Dendritic cell treated with granulocyte-macrophage colony-stimulating factor and Interleukin-4, amounts not matched to agents 40 ng/mL and 50 ng/mL, for 4 days (primary cell): ENCODE results near the gene HSPE1.
A peak's percentile ranks its signal among the peaks of the same experiment; 100 is the strongest.
"Not testable (repeated sequence)": the region's sequence is repeated elsewhere in the genome, so short reads cannot be mapped to it uniquely, and the experiment has no call there.

ENCODE experiments used
- H3K27ac Mint-ChIP-seq: one replicate; pipeline ENCODE4 v1.8.0; 2022; ENCODE audit warnings: mild to moderate bottlenecking, mixed read lengths
- H3K27me3 Mint-ChIP-seq: one replicate; pipeline ENCODE4 v1.8.0; 2022; ENCODE audit warnings: mild to moderate bottlenecking, mixed read lengths
- H3K36me3 Mint-ChIP-seq: one replicate; pipeline ENCODE4 v1.8.0; 2022; ENCODE audit warnings: low read depth, mixed read lengths
- H3K4me1 Mint-ChIP-seq: one replicate; pipeline ENCODE4 v1.8.0; 2022; ENCODE audit warnings: low read depth, mixed read lengths
- H3K4me3 Mint-ChIP-seq: one replicate; pipeline ENCODE4 v1.8.0; 2022; ENCODE audit warnings: mild to moderate bottlenecking, moderate library complexity, mixed read lengths
- H3K9me3 Mint-ChIP-seq: one replicate; pipeline ENCODE4 v1.8.0; 2022; ENCODE audit warnings: mixed read lengths
- intact Hi-C: fragments of 100-400 bp; cut with micrococcal nuclease; formaldehyde crosslinking; loops from one replicate; pipeline ENCODE4 v1.15.0; 2022

The HSPE1 gene

GRCh38 chr2:197480165-197481036 lies 19.8 kb upstream of the HSPE1 start:
- no peak overlapping the region for H3K27ac Mint-ChIP-seq
- intact Hi-C loops, result no loop called here
- H3K4me1 Mint-ChIP-seq, result peaks cover 12% of the 10 kb centered on the region
- H3K27me3 Mint-ChIP-seq, result no peaks in the 10 kb centered on the region
- H3K9me3 Mint-ChIP-seq, result peaks cover 11% of the 10 kb centered on the region
- H3K36me3 Mint-ChIP-seq, result peaks cover 89% of the 10 kb centered on the region
- no peak overlapping the region for H3K4me3 Mint-ChIP-seq

GRCh38 chr2:197484248-197484647 lies 15.9 kb upstream of the HSPE1 start:
- Mint-ChIP-seq H3K9me3 (peaks cover 11% of the 10 kb centered on the region), H3K36me3 (peaks cover 95% of the 10 kb centered on the region)
- intact Hi-C loops, H3K4me1 Mint-ChIP-seq, H3K4me3 Mint-ChIP-seq, H3K27ac Mint-ChIP-seq, H3K27me3 Mint-ChIP-seq: not testable (repeated sequence)

GRCh38 chr2:197486175-197486574 lies 14.0 kb upstream of the HSPE1 start:
- H3K27ac Mint-ChIP-seq, result no peak overlapping the region
- intact Hi-C loops, result no loop called here
- H3K4me1 Mint-ChIP-seq, result no peaks in the 10 kb centered on the region
- peaks cover 98% of the 10 kb centered on the region for H3K36me3 Mint-ChIP-seq
- no peaks in the 10 kb centered on the region for H3K27me3 Mint-ChIP-seq
- no peak overlapping the region for H3K4me3 Mint-ChIP-seq
- H3K9me3 Mint-ChIP-seq, result peaks cover 11% of the 10 kb centered on the region

- H3K9me3 Mint-ChIP-seq, result peaks cover 11% of the 10 kb centered on the region
- no peak overlapping the region for H3K4me3 Mint-ChIP-seq
- H3K4me1 Mint-ChIP-seq, result no peaks in the 10 kb centered on the region
- H3K27ac Mint-ChIP-seq, result no peak overlapping the region
- H3K27me3 Mint-ChIP-seq, result no peaks in the 10 kb centered on the region
- H3K36me3 Mint-ChIP-seq, result peaks cover 98% of the 10 kb centered on the region
- intact Hi-C loops, result no loop called here
These were observed 12.8 kb upstream of the HSPE1 start for GRCh38 chr2:197487385-197487784.

- Mint-ChIP-seq H3K9me3 (no peaks in the 10 kb centered on the region), H3K36me3 (peaks cover 91% of the 10 kb centered on the region), H3K4me1 (peaks cover 18% of the 10 kb centered on the region), H3K27ac (no peak overlapping the region), H3K27me3 (no peaks in the 10 kb centered on the region), H3K4me3 (no peak overlapping the region)
- intact Hi-C loops, result loop anchor here (5.0 kb wide), 2 partner anchors 83 to 282 kb away; no protein-coding TSS in a partner anchor
These were observed 4.6 kb upstream of the HSPE1 start for GRCh38 chr2:197495433-197496134.

GRCh38 chr2:197496695-197497094 lies 3.5 kb upstream of the HSPE1 start:
- Mint-ChIP-seq H3K27ac (no peak overlapping the region), H3K4me3 (no peak overlapping the region), H3K4me1 (peaks cover 27% of the 10 kb centered on the region), H3K36me3 (peaks cover 90% of the 10 kb centered on the region), H3K9me3 (no peaks in the 10 kb centered on the region), H3K27me3 (no peaks in the 10 kb centered on the region)
- intact Hi-C loops, result loop anchor here (5.0 kb wide), 2 partner anchors 84 to 281 kb away; no protein-coding TSS in a partner anchor

GRCh38 chr2:197497326-197497725 lies 2.9 kb upstream of the HSPE1 start:
- no peak overlapping the region for H3K4me3 Mint-ChIP-seq
- H3K27ac Mint-ChIP-seq, result no peak overlapping the region
- peaks cover 90% of the 10 kb centered on the region for H3K36me3 Mint-ChIP-seq
- H3K4me1 Mint-ChIP-seq, result peaks cover 33% of the 10 kb centered on the region
- intact Hi-C loops, result loop anchor here (5.0 kb wide), 2 partner anchors 85 to 280 kb away; no protein-coding TSS in a partner anchor
- H3K27me3 Mint-ChIP-seq, result no peaks in the 10 kb centered on the region
- no peaks in the 10 kb centered on the region for H3K9me3 Mint-ChIP-seq

GRCh38 chr2:197498235-197498936 lies 1.8 kb upstream of the HSPE1 start:
- Mint-ChIP-seq H3K4me3 (peak overlapping the region; percentile 83), H3K9me3 (no peaks in the 10 kb centered on the region), H3K27ac (peak overlapping the region; percentile 94), H3K4me1 (peaks cover 36% of the 10 kb centered on the region), H3K27me3 (no peaks in the 10 kb centered on the region), H3K36me3 (peaks cover 84% of the 10 kb centered on the region)
- intact Hi-C loops, result loop anchor here (5.0 kb wide), 2 partner anchors 86 to 279 kb away; no protein-coding TSS in a partner anchor

- H3K27me3 Mint-ChIP-seq, result no peaks in the 10 kb centered on the region
- no peaks in the 10 kb centered on the region for H3K9me3 Mint-ChIP-seq
- peak overlapping the region; percentile 94 for H3K27ac Mint-ChIP-seq
- peak overlapping the region; percentile 83 for H3K4me3 Mint-ChIP-seq
- peaks cover 36% of the 10 kb centered on the region for H3K4me1 Mint-ChIP-seq
- intact Hi-C loops, result loop anchor here (5.0 kb wide), 2 partner anchors 87 to 278 kb away; no protein-coding TSS in a partner anchor
- H3K36me3 Mint-ChIP-seq, result peaks cover 84% of the 10 kb centered on the region
These were observed 1.1 kb upstream of the HSPE1 start for GRCh38 chr2:197498937-197499593.

- Mint-ChIP-seq H3K36me3 (peaks cover 81% of the 10 kb centered on the region), H3K9me3 (no peaks in the 10 kb centered on the region), H3K4me3 (peak overlapping the region; percentile 83), H3K27ac (peak overlapping the region; percentile 94), H3K27me3 (no peaks in the 10 kb centered on the region), H3K4me1 (peaks cover 36% of the 10 kb centered on the region)
- intact Hi-C loops, result loop anchor here (1.0 to 5.0 kb wide), 5 partner anchors 15 to 607 kb away; partner anchors contain the start of genes COQ10B and SF3B1
These were observed 438 bp downstream of the HSPE1 start for GRCh38 chr2:197500503-197501131.

- peaks cover 65% of the 10 kb centered on the region for H3K36me3 Mint-ChIP-seq
These were observed 2.0 kb downstream of the HSPE1 start for GRCh38 chr2:197502201-197502600.

GRCh38 chr2:197502685-197503084 lies 2.5 kb downstream of the HSPE1 start:
- H3K9me3 Mint-ChIP-seq, result no peaks in the 10 kb centered on the region
- H3K4me1 Mint-ChIP-seq, result peaks cover 22% of the 10 kb centered on the region
- intact Hi-C loops, result loop anchor here (5.0 kb wide), 2 partner anchors 200 to 605 kb away; no protein-coding TSS in a partner anchor
- H3K4me3 Mint-ChIP-seq, result no peak overlapping the region
- H3K27me3 Mint-ChIP-seq, result no peaks in the 10 kb centered on the region
- no peak overlapping the region for H3K27ac Mint-ChIP-seq
- peaks cover 60% of the 10 kb centered on the region for H3K36me3 Mint-ChIP-seq

More at GRCh38 chr2:197502201-197502600, 2.0 kb downstream of the HSPE1 start:
- intact Hi-C loops, result loop anchor here (5.0 kb wide), 2 partner anchors 200 to 605 kb away; no protein-coding TSS in a partner anchor
- H3K27me3 Mint-ChIP-seq, result no peaks in the 10 kb centered on the region
- H3K4me3 Mint-ChIP-seq, result no peak overlapping the region
- H3K4me1 Mint-ChIP-seq, result peaks cover 27% of the 10 kb centered on the region
- H3K27ac Mint-ChIP-seq, result no peak overlapping the region
- H3K9me3 Mint-ChIP-seq, result no peaks in the 10 kb centered on the region
